Endothelial cell of umbilical vein (primary cell): ENCODE results near the gene NLRP11.

ENCODE experiments used
- CTCF ChIP-seq, 2 donors: IDR thresholded peaks; 1 replicate in 1 of 2; 2 replicates in 1 of 2; pipeline ENCODE4 v1.5.1; 2011; ENCODE audit warnings: low read length in 2 of 2, mild to moderate bottlenecking in 2 of 2, moderate library complexity in 2 of 2, control low read depth in 1 of 2, inconsistent platforms in 1 of 2, low read depth in 1 of 2; ENCODE audit not compliant: insufficient read depth in 1 of 2; ENCODE audit errors: extremely low read depth in 1 of 2
- EZH2 ChIP-seq: IDR thresholded peaks from 2 replicates; pipeline ENCODE4 v1.6.1; 2012; ENCODE audit warnings: borderline replicate concordance, low read depth, mild to moderate bottlenecking, moderate library complexity, low read length, inconsistent platforms; ENCODE audit not compliant: severe bottlenecking
- FOS ChIP-seq: IDR thresholded peaks from 2 replicates; pipeline ENCODE4 v1.6.1; 2011; ENCODE audit warnings: mild to moderate bottlenecking, low read length, moderate library complexity, borderline replicate concordance; ENCODE audit not compliant: insufficient read depth
- GATA2 ChIP-seq: IDR thresholded peaks from 2 replicates; pipeline ENCODE4 v1.7.0; 2011; ENCODE audit warnings: low read depth, mild to moderate bottlenecking, moderate library complexity, mixed read lengths, low read length; ENCODE audit not compliant: insufficient read length, insufficient read depth
- JUN ChIP-seq: IDR thresholded peaks from 2 replicates; pipeline ENCODE4 v1.6.1; 2011; ENCODE audit warnings: borderline replicate concordance, low read depth; ENCODE audit not compliant: insufficient read length, insufficient read depth
- MAX ChIP-seq: IDR thresholded peaks from 2 replicates; pipeline ENCODE4 v1.6.1; 2011; ENCODE audit not compliant: insufficient read depth, insufficient read length
- MYC ChIP-seq: IDR thresholded peaks from one replicate; pipeline ENCODE4 v1.6.1; 2011; ENCODE audit warnings: mild to moderate bottlenecking, low read depth, low read length
- POLR2A ChIP-seq: IDR thresholded peaks from 2 replicates; pipeline ENCODE4 v1.6.1; 2012; ENCODE audit warnings: low read depth, mild to moderate bottlenecking, control low read depth, low read length
- POLR2AphosphoS5 ChIP-seq: IDR thresholded peaks from 2 replicates; pipeline ENCODE4 v1.6.1; 2012; ENCODE audit warnings: low read depth, mild to moderate bottlenecking, control low read depth, low read length, moderate library complexity; ENCODE audit not compliant: insufficient read depth

GRCh38 chr19:55838906-55839305, 7.1 kb upstream of the NLRP11 start:
- TF ChIP-seq CTCF (IDR thresholded peaks at IDR 0.05; ENCODE audit: extremely low read depth in 1 of 2, insufficient read depth in 1 of 2, low read depth in 1 of 2, low read length in 2 of 2) (no peak), POLR2A (no peak), FOS (no peak), MAX (no peak), EZH2 (no peak), POLR2AphosphoS5 (no peak), JUN (no peak), MYC (no peak), GATA2 (no peak)
